GM19023 (cell line): Measurements from ENCODE around the gene SDK1.

ENCODE experiments used
- ATAC-seq: cut with Tn5 transposase; IDR thresholded peaks from one replicate; pipeline ENCODE4 v1.9.1; 2021; ENCODE audit warnings: mild to moderate bottlenecking, moderate library complexity; ENCODE audit not compliant: unreplicated experiment

SDK1 gene

DNA sequence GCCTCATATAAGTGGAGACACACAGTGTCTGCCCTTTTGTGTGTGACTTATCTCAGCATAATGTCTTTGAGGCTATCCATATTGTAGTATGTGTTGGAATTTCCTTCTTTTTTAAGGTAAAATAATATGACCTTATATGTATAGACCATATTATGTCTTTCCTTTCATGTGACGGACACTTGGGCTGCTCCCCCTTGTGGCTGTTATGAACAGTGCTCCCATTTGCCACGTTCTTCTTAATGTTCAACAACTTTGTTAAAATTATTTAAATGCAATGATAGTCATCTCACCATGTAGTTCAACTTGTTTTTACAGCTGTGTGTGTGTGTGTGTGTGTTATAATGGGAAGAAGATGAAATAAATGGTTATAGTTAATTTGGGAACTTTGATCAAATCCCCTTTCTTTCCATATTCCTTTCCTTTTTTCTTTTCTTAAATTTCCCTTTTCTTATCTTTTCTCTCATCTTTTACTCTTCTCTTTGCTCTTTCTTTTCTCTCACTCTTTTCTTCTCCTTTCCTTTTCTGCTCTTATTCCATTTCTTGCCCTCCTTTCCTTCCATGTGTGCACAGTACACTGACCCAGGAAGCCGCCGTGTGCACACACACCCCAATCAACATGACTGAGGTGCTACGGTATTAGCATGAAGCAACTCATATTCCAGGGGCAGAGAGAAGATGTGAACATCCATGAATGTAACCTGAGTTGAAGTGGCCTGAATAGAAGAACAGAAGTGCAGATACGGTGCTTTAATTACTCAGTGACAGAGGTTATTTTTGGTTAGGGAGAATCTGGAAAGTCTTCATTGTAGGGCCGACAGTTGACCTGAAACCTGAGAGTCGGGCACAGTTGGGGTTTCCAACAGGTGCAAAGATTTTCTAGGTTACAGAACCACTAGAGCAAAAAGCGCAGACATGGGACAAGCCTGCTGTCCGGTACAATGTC, 596.6 kb downstream of the SDK1 start:
- ATAC-seq = no peak

DNA sequence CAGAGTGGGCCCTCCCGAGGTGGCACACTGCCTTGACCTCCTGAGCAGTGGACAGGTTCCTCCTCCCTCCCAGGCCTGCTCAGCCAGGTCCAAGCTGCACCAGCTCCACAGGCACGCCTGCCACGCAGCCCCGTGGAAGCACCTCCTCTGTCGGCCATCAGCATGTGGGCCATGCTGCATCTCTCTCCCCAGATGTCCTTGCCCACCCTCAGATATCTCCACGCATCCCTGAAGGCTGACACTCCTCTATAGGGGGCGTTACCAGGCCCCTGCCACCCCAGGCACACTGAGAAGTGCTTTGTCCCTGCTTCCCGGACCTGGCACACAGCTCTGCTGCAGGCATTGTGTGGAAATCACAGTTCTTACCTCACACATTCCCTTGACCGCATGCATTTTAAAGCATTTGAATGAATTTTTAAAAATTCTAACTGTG, 598.5 kb downstream of the SDK1 start:
- ATAC-seq = no peak

DNA sequence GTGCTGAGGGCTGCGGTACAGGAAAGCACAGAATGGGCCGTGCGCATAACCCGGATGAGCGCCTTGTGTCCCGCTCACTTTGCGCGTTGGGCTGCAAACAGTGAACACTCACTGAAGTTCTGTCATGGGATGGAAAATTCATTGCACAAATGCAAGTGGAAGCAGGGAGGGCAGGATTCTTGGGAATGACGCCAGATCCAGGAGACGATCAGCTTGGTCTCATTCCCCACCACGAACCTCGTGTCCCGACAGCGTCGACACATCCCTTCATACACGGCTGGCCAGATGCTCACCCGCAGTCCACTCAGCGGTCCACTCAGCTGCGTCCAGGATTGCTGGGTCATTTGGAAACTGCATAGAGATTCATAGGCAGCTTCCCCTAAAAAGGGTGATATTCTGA, 607.1 kb downstream of the SDK1 start:
- no peak for ATAC-seq

DNA sequence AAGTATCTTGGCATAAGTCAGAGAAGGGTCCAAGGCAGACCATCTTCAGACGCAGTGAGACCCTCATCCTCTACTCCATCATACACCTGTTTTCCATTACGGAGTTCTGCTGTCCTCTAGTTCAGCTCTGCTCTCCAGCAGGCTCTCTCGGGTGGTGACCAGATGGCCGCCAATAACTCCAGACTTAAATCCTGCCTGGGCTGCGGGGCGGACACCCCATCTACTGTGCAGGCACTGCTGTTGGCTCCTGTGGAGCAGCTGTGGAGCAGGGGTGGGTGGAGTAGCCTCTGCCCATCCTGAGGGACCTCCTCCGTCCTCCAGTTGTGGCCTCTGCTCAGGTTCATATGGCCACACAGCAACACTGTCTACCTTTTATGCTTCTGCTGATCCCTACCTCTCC, 608.1 kb downstream of the SDK1 start:
- no peak for ATAC-seq

DNA sequence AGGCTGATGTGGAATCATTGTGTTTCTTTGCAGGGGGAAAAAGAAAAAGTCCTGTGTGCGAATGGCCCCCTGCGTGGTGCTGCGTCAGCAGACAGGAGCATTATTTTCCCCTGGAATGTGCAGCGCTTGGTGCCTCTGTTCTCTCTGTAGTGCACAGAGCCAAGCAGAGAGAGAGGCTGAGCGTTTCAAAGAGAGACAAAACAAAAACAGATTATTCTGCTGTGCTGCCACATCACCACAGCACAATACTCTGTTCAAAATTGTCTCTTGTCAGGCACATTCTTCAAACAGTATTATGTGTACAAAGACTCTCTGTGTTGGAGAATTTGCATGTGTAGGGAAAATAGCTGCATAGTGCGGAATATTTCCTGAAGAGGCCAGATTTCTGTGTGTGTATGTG, 609.0 kb downstream of the SDK1 start:
- ATAC-seq = no peak

DNA sequence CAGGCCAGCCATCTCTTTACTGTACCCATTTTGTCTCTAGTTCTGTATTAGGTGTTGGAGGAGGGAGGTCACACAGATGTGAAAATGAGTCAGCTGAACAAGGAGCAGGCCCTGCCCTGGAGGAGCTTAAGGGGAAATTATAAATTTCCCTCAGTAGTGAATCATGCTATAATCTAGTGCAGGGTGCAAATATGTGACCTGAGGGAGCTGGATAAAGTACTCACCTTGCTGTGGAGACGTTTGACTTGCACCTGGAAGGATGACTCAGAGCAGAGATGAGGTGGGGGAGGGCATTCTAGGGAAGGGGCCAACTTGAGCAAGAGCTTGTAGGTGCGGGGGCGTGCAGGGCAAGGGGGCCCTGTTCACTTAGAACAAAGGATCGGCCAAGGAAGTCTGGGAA, 610.6 kb downstream of the SDK1 start:
- no peak for ATAC-seq

DNA sequence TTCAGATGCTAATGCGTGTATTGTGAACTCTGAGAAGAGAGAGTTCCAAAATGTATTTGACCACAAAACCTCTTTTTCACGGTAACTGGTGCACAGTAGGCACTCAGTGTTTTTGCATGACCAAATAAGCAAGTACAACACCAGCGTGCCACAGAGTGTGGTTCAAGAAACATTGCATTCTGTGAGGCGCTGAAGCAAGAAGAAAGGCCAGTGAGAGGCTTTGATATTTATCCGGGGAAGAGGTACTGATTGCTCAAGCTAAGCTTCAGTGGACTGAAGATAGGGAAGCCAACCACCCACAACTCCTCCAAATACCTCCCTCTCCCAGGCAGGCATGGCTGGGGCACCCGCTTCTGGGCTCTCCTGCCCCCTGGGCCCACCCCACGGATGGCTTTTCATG, 611.2 kb downstream of the SDK1 start:
- no peak for ATAC-seq

DNA sequence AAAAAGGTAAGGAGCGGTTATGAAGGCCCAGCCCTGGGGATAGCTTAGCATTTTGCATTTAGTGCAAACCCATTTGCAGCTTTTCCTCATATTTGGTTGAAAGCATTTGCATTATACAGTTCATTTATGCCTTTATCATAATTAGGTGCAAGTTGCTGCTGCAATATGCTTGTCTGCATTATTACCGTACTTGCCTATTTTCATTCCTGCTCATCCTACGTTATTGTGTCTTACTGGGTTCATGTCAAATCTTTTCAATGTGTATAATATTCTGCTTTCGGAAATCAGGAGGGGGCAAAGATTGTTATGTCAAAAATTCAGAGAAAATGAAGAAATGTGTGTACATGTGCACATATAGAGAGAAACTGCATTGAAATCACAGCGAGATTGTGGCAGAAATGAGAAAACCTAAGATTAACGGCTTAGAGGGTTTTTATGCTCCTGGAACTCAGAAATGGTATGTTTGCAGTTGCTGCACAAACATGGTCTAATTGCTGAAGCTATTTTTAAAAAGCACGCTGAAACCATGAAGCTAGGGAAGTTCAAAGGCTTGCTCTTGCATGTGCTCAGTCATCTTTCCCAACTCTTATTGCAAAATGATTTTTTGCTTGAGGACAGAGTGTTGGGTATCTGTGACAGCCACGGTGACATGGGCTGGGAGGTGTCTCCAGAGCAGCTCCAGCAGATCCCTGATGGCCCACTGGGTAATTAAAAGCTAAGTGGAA, 613.2 kb downstream of the SDK1 start:
- no peak for ATAC-seq

DNA sequence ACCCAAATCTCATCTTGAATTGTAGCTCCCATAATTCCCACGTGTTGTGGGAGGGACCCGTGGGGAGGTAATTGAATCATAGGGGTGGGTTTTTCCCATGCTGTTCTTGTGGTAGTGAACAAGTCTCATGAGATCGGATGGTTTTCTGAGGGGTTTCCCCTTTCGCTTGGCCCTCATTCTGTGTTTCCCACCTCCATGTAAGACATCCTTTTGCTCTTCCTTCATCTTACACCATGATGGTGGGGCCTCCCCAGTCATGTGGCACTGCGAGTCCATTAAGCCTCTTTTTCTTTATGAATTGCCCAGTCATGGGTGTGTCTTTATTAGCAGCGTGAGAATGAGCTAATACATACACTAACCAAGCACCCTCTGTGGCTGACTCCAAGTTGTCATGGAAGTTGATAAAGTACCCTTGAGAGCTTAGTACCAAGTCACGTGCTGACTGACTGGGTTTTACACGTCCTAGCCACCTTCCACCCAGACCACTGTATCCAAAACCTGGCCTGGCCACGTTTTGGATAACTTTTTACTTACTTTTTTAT, 614.4 kb downstream of the SDK1 start:
- ATAC-seq = no peak

DNA sequence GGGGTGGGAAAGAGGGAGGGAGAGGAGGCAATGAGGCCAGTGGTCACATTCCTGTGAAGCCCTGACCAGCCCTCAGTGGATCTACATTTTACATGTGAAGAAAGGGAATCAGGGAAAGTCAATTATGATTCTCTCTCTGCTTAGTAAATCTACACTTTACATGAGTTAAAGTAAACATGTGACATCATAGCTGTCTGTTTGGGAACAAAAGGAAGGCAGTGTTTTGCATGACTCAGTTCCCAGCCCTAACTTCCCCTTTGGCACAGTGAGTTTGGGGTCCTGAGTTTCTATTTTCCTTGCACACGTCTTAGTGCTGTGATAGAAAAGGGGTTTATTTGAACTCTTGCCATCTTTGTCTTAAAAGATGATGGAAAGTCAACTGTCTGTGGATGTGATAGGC, 615.1 kb downstream of the SDK1 start:
- no peak for ATAC-seq

DNA sequence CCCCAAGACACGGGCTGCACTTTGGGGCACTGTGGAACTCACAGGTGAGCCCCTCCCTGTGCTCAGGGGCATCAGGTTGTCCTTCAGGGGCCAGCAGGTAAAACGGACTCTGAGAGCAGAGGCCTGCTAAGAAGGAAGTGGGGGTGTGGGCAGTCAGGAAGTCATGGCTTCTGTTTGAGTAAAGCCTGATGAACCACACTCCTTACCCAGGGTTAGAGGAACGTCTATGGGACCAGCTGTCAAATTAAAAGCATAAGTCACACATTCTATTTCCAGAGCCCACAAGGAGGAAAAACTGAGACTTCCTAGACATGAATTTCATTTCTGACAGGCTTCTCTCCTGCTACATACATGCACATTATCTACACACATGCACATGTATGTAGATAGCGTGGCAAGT, 616.4 kb downstream of the SDK1 start:
- ATAC-seq = no peak

DNA sequence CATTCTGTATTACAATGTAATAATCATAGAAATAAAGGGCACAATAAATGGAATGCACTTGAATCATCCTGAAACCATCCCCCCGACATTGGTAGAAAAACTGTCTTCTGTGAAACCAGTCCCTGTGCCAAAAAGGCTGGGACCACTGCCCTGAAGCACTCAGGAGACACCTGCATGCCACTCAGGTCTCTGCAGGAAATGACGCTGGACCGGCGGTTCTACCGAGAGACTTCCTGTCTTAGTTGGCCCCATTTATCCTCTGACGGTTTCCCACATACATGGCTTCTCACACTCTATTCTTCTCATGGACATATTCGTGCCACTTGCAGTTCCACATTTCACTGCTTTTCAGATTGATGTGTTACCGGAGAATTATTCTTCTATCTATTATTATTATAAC, 617.5 kb downstream of the SDK1 start:
- ATAC-seq = no peak

DNA sequence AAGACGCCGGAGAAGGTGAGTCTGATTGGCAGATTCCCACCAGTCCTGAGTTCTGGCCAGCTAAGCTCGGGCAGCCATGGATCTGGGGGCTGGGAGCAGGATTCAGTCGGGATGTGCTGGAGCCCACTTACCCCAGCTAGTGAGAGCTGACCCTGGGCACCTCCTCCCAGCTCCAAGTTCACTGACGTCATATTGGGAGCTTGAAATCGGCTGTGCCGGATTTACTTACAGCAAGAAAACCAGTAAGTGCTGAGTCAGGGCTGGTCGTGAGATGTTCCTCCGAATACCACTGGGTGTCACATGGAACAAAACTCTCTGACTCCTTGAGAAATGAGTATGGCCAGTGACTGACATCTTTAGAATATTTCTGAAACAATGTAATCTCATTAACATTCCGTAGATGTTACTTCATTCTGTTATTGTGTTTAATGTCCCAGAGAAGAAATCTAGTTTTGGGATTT, 621.2 kb downstream of the SDK1 start:
- no peak for ATAC-seq

DNA sequence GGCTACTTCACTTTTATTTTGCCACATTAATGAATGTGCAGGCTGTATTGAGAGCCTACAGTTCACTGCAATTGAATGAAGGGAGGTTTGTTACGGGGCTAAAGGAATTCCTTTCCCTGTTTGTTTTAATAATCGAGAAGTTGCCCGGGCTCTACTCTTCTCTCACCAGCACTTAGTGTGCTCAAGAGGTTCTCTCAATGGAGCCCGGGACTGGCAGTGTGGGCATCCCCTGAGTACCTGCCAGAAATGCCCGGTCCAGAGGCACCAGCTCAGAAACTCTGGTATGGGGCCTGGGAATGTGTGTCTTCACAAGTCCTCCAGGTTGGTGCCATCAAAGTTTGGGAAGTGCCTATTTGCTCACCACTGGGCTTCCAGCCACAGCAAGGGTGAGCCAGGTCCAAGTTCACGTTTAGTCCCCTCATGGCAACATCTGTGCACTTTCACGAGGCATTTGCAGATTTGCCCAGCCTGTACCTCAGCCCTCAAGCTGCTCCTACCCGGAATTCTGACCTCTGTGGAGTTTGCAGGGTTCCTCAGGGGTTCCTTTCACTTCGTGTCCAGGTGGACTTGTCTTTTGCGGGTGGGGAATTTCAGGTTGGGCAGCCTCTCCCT, 622.4 kb downstream of the SDK1 start:
- ATAC-seq = no peak

DNA sequence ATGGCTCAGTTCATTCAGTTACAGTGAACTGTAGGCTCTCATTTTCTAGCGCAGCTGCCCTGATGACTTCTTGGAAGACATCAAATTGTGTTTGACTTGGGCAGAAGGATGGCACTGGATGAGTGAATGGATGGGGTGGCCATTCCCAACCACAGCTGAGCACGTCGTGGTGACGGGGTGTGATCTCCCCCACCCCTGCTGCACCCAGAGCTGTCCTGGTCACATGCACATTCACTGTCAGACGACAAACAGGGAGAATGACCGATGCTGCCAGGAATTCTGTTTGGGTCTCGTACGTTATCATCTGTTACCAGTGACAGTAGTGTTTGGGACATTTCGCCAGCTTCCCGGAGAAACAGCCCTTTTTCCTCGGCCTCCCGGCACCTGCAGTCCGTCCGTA, 623.2 kb downstream of the SDK1 start:
- no peak for ATAC-seq

DNA sequence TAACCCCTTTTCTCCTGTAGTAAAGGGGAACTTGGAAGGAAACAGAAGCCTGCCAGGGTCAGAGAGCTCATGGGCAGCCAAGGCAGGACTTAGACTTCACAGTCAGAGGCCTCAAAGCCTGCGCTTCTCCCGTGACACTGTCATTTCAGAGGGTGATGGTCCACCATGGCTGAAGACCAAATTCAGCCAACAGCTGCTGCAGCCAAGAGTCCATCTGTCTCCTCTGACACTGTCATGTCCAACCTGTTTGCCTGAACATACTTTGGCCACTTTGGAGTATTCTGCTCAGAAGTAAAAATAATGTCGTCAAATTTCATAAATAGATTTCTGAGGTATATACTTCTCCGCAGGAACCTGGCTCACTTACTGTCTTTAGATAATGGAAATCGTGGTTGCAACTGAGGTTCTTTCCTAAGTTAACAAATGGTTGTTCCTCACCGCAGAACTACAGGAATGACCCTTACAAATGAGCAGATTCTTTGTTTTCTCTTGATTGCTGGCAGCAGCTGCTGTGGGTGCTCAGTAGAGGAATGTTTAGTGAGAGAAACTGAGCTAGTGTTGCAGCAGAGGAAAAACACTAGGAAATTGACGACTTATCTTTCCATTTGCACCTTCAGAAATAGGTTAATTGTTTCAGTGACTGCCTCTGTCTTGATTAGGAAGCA, 626.5 kb downstream of the SDK1 start:
- ATAC-seq = no peak

DNA sequence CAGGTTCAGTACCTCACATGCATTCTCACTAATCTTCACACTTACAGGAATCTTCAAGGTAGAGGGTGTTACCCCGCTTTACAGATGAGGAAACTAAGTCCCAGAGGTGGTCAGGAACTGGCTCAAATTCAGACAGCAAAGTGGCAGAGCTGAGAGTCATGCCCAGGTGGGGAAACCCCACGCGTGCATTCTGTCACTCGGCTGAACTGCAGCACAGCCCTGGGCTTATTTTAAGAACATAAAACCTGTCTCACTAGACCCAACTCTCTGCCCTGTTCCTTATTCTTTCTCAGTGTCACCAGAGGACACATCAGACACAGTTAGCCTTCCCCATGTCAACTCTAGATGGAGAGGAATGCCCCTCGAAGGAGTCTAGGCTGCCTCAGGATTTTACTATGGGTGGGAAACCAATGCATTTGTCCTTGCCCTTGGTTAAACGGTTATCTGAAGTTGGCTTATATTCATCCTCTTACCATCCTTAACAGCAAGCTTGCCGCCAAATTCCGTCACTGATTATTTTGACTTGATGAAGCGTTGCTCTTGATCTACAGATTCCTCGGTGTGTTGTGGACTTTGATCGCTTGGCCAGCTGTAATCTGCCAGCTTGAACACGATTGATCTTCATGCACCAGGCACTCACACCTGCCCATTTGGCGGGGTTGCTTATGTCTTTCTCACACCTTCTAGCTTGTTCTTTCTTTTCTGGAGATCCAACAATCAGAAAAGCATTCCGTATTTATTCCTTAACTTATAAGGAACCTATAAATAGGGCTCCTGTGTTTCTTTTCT, 627.9 kb downstream of the SDK1 start:
- ATAC-seq = no peak

DNA sequence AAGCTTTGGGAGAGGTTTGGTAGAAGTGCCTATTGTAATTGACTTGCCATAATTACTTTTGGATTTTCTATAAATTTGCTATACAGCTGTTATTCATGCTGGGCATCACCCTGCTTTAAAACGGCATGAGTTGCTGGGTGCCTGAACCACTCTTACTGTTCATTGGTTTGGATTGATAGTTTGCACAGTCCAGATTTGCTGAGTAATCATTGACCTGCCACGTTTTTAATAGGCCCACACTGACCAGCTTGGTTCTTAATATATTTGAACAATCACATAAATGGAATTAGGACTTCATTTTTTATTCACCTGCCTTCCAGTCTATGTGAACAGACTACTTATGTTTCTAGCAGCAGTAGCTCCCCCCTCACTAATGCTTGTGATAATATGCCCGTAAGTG, 630.8 kb downstream of the SDK1 start:
- ATAC-seq = no peak

DNA sequence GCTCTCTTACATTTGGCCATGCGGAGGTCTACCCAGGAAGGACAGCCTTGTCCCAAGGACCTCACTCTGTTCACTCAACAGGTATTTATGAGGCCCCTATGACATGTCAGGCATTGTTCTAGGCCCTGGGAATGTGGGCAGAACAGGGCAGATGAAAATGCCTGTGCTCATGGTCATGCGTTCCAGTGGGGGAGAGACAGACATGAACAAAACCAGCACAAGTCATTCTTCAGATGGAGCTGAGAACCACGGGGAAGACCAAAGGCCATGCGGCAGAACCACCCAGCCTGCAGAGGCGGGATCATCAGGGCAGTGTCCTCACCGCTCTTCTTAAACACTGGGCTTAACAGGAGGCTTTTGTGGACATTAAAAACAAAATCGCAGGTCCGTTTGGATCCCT, 636.1 kb downstream of the SDK1 start:
- ATAC-seq = no peak

DNA sequence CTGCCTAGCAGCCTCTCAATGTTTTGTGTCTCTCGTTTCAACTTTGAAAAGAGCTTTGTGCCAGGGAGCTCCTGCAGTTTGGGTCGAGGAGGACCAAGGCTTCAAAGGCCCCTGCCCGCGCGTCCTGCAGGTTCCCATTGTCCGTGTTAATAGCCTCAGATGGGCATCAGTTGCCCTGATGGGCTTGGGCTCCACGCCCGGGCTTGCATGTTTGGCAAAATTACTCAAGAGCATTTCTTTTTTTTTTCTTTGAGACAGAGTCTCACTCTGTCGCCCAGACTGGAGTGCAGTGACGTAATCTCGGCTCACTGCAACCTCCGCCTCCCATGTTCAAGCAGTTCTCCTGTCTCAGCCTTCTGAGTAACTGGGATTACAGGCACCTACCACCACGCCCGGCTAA, 636.6 kb downstream of the SDK1 start:
- no peak for ATAC-seq
